SK-N-SH treated with all-trans-retinoic acid at 6 μM for 48 hours (cell line): ENCODE results near the gene AAR2.

ENCODE experiments used
- ARNTL ChIP-seq: fragments of 450-650 bp; formaldehyde crosslinking; IDR thresholded peaks from 2 replicates; pipeline ENCODE4 v1.5.0; 2020; ENCODE audit warnings: low read depth, mild to moderate bottlenecking, moderate library complexity, borderline replicate concordance
- BACH2 ChIP-seq: fragments of 250-450 bp; sonication (Bioruptor Pico); IDR thresholded peaks from 2 replicates; pipeline ENCODE4 v1.9.0; 2021; ENCODE audit warnings: mild to moderate bottlenecking, borderline replicate concordance
- ESRRG ChIP-seq: fragments of 250-450 bp; sonication (Bioruptor Pico); IDR thresholded peaks from 2 replicates; pipeline ENCODE4 v1.6.1; 2021; ENCODE audit warnings: mild to moderate bottlenecking
- PATZ1 ChIP-seq: fragments of 250-450 bp; sonication (Bioruptor Pico); IDR thresholded peaks from 2 replicates; pipeline ENCODE4 v1.8.0; 2020; ENCODE audit warnings: mild to moderate bottlenecking, moderate library complexity, borderline replicate concordance
- RARB ChIP-seq: fragments of 250-450 bp; sonication (Bioruptor Pico); IDR thresholded peaks from 2 replicates; pipeline ENCODE4 v1.8.0; 2021; ENCODE audit warnings: mild to moderate bottlenecking, moderate library complexity
- ZFP30 ChIP-seq: fragments of 450-650 bp; formaldehyde crosslinking; IDR thresholded peaks from 2 replicates; pipeline ENCODE4 v1.5.0; 2022; ENCODE audit warnings: mild to moderate bottlenecking, moderate library complexity
- ZNF565 ChIP-seq: fragments of 450-650 bp; formaldehyde crosslinking; conservative IDR thresholded peaks from 2 replicates; pipeline ENCODE4 v1.5.0; 2020; ENCODE audit warnings: low read depth, mild to moderate bottlenecking, moderate library complexity

GRCh38 chr20:36304786-36305495 is 68.7 kb downstream of the AAR2 start:
- TF ChIP-seq ZFP30 (CRISPR knock-in tag) = no peak
- TF ChIP-seq BACH2 (CRISPR knock-in tag) = no peak
- TF ChIP-seq ZNF565 (CRISPR knock-in tag) = no peak
- no peak for TF ChIP-seq ESRRG (CRISPR knock-in tag)
- TF ChIP-seq PATZ1 (CRISPR knock-in tag) = no peak
- TF ChIP-seq RARB = no peak
- no peak for TF ChIP-seq ARNTL
